ENCODE measurements around the gene CKAP5.
A peak's percentile ranks its signal among the peaks of the same experiment; 100 is the strongest.
"Not testable (repeated sequence)": the region's sequence is repeated elsewhere in the genome, so short reads cannot be mapped to it uniquely, and the experiment has no call there.

Gene CKAP5

DNA sequence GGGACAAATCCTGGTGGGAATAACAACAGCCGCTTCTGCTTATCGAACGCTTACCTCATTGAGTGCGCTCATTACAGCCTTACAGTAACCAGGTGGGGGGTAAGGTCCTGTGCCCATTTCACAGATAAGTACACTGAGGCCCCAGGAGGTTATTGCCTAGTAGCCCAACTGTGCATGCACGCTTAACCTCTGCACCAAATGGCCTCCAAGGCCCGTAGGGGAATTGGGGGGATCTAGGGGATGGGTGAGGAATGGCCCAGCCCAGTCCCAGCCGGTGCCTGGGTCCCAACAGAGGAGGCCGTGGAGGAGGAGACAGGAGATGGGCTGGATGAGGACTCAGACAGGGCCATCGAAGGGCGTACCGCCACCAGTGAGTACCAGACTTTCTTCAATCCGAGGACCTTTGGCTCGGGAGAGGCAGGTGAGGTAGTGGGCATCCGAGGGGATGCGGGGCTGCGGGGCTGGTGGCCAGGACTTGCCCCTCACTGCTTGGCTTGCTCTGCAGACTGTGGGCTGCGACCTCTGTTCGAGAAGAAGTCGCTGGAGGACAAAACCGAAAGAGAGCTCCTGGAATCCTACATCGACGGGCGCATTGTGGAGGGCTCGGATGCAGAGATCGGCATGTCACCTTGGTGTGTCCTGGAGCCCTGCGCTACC is 119.7 kb downstream of the CKAP5 start:
- no peak for DNase-seq (ENCODE audit: low read depth)

DNA sequence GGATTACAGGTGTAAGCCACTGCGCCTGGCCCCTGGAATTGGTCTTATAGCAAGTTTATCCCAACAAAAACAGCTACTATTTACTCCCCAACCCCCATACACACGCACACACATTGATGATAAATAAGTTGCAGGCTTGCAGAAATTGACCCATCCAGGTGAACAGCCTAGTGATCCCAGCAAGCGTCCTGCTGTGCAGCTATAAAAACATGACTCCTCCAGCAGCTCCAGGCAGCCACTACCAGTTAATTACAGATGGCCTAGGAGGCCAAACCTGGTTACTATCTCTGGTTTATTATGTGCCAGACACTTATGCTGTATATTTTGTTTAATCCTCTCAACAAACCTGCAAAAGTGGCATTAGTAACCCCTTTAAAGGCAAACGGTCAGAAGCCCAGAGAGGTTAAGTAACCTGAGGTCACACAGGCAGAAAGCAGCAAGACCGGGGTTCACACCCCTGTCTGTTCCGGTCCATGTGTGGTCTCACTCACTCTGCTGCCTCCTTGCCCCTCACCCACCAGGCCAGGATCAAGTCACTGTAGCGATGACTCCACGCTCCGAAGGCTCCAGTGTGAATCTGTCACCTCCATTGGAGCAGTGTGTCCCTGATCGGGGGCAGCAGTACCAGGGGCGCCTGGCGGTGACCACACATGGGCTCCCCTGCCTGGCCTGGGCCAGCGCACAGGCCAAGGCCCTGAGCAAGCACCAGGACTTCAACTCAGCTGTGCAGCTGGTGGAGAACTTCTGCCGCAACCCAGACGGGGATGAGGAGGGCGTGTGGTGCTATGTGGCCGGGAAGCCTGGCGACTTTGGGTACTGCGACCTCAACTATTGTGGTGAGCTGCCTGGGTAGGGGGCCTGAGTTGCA is 120.5 kb downstream of the CKAP5 start:
- DNase-seq (ENCODE audit: low read depth), result no peak

- no peak for DNase-seq (ENCODE audit: low read depth)
Measured at GRCh38 chr11:46724088-46724487, 122.0 kb downstream of the CKAP5 start.

GRCh38 chr11:46723359-46723680 is 122.8 kb downstream of the CKAP5 start:
- no peak for DNase-seq (ENCODE audit: low read depth)

DNA sequence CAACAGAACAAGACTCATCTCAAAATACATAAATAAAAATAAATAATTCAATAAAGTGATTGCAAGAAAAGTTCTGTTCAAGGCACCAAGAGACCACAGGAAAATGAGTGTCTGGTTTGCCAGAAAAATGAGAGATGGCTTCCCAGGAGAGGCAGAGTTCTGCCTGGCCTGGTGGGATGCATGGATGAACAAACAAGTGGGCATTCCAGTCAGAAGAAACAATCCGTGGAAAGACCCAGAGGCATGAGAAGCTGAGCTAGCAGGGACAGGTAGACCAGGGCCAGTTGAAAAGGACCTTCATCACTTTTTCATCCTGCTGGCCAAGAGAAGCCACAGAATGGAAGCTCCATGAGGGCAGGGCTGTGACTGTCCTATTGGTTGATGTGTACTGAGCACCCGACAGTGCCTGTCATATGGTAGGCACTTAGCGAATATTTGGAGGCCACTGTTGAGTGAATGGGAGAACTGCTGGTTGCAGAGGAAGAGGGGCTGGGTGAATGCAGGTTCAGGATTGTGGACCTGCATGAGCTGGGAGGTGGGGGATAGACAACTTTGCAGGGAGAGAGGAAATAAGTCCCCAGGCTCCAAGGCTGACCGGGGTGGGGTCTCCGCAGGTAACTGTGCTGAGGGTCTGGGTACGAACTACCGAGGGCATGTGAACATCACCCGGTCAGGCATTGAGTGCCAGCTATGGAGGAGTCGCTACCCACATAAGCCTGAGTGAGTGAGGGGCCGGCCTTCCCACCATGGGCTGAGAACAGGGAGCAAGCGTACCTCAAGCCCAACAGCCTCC is 123.3 kb downstream of the CKAP5 start:
- no peak for DNase-seq (ENCODE audit: low read depth)

- DNase-seq (ENCODE audit: low read depth), result no peak
Measured at GRCh38 chr11:46721286-46721685, 124.8 kb downstream of the CKAP5 start.

DNA sequence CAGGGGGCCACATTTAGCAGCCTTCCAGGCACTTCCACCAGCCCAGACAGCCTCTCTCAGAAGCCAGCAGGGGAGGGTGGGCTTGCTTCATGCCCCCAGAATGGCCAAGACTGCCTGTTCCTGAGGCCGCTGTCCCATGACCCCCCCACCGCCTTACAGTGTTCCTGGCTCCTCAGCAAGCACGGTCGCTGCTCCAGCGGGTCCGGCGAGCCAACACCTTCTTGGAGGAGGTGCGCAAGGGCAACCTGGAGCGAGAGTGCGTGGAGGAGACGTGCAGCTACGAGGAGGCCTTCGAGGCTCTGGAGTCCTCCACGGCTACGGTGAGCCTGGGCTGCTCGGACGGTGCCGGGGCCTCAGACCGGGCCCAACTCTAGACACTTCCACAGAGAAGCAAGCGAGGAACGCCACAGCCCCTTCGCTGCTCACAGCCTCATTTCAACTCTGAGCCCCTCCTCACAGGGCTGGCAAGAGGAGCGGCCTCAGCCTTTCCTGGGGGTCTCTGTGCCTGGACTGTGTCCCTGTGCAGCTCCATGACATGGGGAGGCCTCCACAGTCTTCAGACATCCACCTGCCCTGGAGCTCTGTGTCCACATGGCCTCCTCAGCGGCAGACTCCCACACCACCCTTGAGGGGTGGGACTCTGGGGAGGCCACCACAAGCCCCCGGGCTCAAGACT is 126.4 kb downstream of the CKAP5 start:
- DNase-seq (ENCODE audit: low read depth), result no peak

GRCh38 chr11:46719048-46719542 is 127.0 kb downstream of the CKAP5 start, which contains the start of gene F2:
TSS of gene F2 (plus strand) at chr11:46719213. CDS start at chr11:46719236, 23 bp downstream.
- DNase-seq (ENCODE audit: low read depth), result no peak

GRCh38 chr11:46718155-46719019 is 127.7 kb downstream of the CKAP5 start:
- no peak for DNase-seq (ENCODE audit: low read depth)

GRCh38 chr11:46717825-46718154 is 128.3 kb downstream of the CKAP5 start:
- not testable (repeated sequence) for DNase-seq (ENCODE audit: low read depth)

- DNase-seq (ENCODE audit: low read depth), result no peak
Measured at GRCh38 chr11:46712874-46713576, 133.1 kb downstream of the CKAP5 start.

- DNase-seq (ENCODE audit: low read depth), result no peak
Measured at GRCh38 chr11:46711303-46711702, 134.8 kb downstream of the CKAP5 start.

DNA sequence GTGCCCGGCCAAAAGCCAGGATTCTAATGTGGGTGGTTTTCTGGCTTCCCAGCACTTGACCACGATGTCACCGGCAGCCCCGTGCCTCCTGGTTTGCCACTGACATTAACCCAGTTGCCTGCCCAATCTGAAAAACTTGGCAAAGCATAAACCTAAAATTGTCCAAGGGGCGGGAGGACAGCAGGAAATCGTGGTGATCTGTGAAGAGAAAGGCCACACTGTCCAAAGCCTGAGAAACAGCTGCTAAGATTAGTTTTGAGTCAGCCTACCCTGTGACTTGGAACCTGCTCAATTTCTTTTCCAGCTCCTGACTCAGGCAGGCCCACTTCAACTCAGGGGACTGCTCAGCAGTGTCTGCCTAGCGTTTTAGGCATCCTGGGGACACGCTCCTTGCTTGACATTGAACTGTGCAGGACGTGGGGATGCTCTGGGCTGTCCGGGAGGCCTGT is 135.2 kb downstream of the CKAP5 start:
- DNase-seq (ENCODE audit: low read depth), result no peak

DNA sequence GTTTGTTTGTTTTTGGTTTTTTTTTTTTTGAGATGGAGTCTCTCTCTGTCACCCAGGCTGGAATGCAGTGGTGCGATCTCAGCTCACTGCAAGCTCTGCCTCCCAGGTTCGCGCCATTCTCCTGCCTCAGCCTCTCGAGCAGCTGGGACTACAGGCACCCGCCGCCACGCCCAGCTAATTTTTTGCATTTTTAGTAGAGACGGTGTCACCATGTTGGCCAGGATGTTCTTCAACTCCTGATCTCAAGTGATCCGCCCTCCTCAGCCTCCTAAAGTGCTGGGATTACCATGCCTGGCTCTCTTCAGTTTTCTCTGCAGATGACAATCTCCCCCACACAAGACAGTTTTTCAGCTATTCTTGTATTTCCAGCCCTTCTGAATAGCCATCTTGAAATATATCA is 136.7 kb downstream of the CKAP5 start:
- not testable (repeated sequence) for DNase-seq (ENCODE audit: low read depth)

DNA sequence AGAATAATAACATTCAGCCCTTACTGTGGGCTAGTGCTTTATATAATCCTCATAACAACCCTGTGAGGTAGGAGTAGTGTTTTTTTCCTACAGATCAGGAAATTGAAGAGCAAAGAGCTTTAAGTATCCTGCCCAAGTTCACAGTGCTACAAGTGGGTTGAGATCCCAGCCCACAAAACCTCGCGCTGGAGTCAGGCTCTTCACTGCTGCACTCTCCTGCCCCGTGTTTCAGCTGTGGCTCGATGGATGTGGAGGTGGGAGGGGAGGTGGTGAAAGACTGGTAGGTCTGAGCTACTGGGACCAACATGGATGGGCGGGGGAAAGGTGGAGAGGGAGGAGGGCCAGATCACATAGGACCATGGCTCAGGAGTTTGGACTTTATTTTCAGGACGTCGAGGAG is 139.2 kb downstream of the CKAP5 start:
- DNase-seq (ENCODE audit: low read depth), result no peak

GRCh38 chr11:46705070-46705688 is 140.9 kb downstream of the CKAP5 start:
- no peak for DNase-seq (ENCODE audit: low read depth)

- no peak for DNase-seq (ENCODE audit: low read depth)
Measured at GRCh38 chr11:46701078-46701654, 144.9 kb downstream of the CKAP5 start.

- peak; percentile 98 for DNase-seq (ENCODE audit: low read depth)
Measured at GRCh38 chr11:46700241-46701077, 145.6 kb downstream of the CKAP5 start, which contains the start of the genes ARHGAP1 and ZNF408. TSS of gene ARHGAP1 (minus strand) at chr11:46700619. CDS start at chr11:46696107, 4,512 bp downstream. TSS of gene ZNF408 (plus strand) at chr11:46701031. CDS start at chr11:46701048, 17 bp downstream.
